Hematopoietic multipotent progenitor cell treated with erythropoietin and hydrocortisone succinate and interleukin-3 and kit ligand, for 6 days (in vitro differentiated cells): ENCODE results near the gene JMJD7.

Source experiments
- DNase-seq: peaks from one replicate; pipeline ENCODE4 v3.0.0-alpha.2; 2015

Gene JMJD7

GRCh38 chr15:41868321-41868720, 40.4 kb downstream of the JMJD7 start:
- DNase-seq, result no peak

GRCh38 chr15:41869770-41870688, 42.1 kb downstream of the JMJD7 start:
- DNase-seq, result no peak

GRCh38 chr15:41870689-41871081, 42.8 kb downstream of the JMJD7 start:
- no peak for DNase-seq

GRCh38 chr15:41871175-41871905, 43.4 kb downstream of the JMJD7 start:
- DNase-seq, result no peak

- no peak for DNase-seq
Measured at GRCh38 chr15:41872166-41872747, 44.4 kb downstream of the JMJD7 start.

- no peak for DNase-seq
Measured at GRCh38 chr15:41873711-41874110, 45.8 kb downstream of the JMJD7 start.

- no peak for DNase-seq
Measured at GRCh38 chr15:41874736-41875135, 46.8 kb downstream of the JMJD7 start.

GRCh38 chr15:41876007-41876406, 48.1 kb downstream of the JMJD7 start:
- no peak for DNase-seq

- no peak for DNase-seq
Measured at GRCh38 chr15:41876689-41877088, 48.8 kb downstream of the JMJD7 start.

GRCh38 chr15:41877631-41878354, 49.9 kb downstream of the JMJD7 start:
- no peak for DNase-seq

- DNase-seq, result no peak
Measured at GRCh38 chr15:41878355-41878699, 50.4 kb downstream of the JMJD7 start.

- no peak for DNase-seq
Measured at GRCh38 chr15:41879321-41879845, 51.5 kb downstream of the JMJD7 start.

GRCh38 chr15:41880156-41880877, 52.4 kb downstream of the JMJD7 start:
- no peak for DNase-seq

GRCh38 chr15:41881086-41881485, 53.2 kb downstream of the JMJD7 start:
- no peak for DNase-seq

- no peak for DNase-seq
Measured at GRCh38 chr15:41881550-41881919, 53.6 kb downstream of the JMJD7 start.

GRCh38 chr15:41881920-41882688, 54.2 kb downstream of the JMJD7 start:
- DNase-seq, result no peak

GRCh38 chr15:41882689-41883483, 55.0 kb downstream of the JMJD7 start:
- no peak for DNase-seq

GRCh38 chr15:41883484-41883825, 55.6 kb downstream of the JMJD7 start:
- DNase-seq, result no peak

GRCh38 chr15:41884458-41884857, 56.6 kb downstream of the JMJD7 start:
- no peak for DNase-seq

GRCh38 chr15:41885321-41885720, 57.4 kb downstream of the JMJD7 start:
- DNase-seq, result no peak

GRCh38 chr15:41885841-41886240, 57.9 kb downstream of the JMJD7 start:
- no peak for DNase-seq
